Gastrocnemius medialis (tissue), 4 donors: ENCODE results near the gene FARP1.

Experiments
- CTCF ChIP-seq, 5 experiments: fragments of 450-650 bp in 3 of 5; fragments of 200-600 bp in 2 of 5; sonication (generic) in 2 of 5; IDR thresholded peaks in 4 of 5; conservative IDR thresholded peaks in 1 of 5; 1 replicate in 4 of 5; 2 replicates in 1 of 5; pipeline ENCODE4 v1.5.1; 2016 to 2019; ENCODE audit warnings: antibody characterized with exemption in 5 of 5, mild to moderate bottlenecking in 3 of 5, moderate library complexity in 3 of 5
- POLR2A ChIP-seq, 2 donors: fragments of 450-650 bp; IDR thresholded peaks; one replicate each; pipeline ENCODE4 v1.6.1; 2017; ENCODE audit warnings: antibody characterized with exemption in 2 of 2, mild to moderate bottlenecking in 2 of 2, moderate library complexity in 2 of 2

- TF ChIP-seq CTCF (IDR thresholded peaks at IDR 0.05 in 4 of 5, conservative IDR thresholded peaks at IDR 0.05 in 1 of 5): no peak
- TF ChIP-seq POLR2A (IDR thresholded peaks at IDR 0.05): no peak
Measured at GRCh38 chr13:98332222-98332621, 189.3 kb downstream of the FARP1 start.
